Stimulated activated CD8-positive, alpha-beta memory T cell treated with anti-CD3 and anti-CD28 coated beads, Interleukin-12 subunit alpha, Interleukin-12 subunit beta, amount 100 ng/mL, for 24 hours (primary cell): ENCODE measurements around the gene SNED1.

ENCODE experiments used
- DNase-seq: peaks from one replicate; pipeline ENCODE4 v3.0.0-alpha.2; 2020; ENCODE audit errors: extremely low read depth

Gene SNED1

DNA sequence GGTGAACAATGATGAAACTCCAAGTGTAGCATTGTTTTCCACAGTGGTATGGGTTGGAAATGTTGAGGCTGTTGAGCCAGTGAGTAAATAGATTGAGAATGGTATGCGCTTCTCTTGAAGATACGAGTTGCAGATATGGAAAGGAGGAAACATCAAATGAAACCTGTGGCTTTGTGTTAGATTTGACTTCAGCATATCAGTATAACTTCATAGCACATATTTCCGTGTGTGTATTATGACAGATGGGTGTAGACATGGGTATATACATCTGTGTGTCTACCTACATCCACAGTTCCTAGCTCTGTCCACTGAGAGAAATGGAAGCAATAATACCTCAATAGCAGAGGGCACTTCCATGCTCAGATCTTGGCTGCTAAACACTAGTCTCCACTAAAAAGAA is 8.0 kb downstream of the SNED1 start:
- DNase-seq, result no peak

DNA sequence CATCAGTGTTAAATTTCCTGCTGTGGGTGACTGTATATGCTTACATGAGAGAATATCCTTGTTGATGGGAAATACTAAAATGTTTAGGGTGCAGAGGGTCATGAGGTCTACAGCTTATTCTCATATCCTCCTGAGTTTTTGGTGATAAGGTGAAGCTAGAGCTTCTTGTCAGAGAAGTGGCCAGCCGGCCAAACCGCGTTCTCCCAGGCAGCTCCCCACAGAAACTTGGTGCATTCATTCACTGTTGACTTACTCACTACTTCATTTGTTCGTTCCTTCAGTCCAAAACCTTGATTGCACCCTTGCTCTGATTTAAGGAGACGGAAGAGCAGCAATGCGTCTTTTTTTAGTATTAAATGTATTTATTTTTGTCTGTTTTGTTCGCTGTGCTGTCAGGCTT is 8.7 kb downstream of the SNED1 start:
- no peak for DNase-seq

DNA sequence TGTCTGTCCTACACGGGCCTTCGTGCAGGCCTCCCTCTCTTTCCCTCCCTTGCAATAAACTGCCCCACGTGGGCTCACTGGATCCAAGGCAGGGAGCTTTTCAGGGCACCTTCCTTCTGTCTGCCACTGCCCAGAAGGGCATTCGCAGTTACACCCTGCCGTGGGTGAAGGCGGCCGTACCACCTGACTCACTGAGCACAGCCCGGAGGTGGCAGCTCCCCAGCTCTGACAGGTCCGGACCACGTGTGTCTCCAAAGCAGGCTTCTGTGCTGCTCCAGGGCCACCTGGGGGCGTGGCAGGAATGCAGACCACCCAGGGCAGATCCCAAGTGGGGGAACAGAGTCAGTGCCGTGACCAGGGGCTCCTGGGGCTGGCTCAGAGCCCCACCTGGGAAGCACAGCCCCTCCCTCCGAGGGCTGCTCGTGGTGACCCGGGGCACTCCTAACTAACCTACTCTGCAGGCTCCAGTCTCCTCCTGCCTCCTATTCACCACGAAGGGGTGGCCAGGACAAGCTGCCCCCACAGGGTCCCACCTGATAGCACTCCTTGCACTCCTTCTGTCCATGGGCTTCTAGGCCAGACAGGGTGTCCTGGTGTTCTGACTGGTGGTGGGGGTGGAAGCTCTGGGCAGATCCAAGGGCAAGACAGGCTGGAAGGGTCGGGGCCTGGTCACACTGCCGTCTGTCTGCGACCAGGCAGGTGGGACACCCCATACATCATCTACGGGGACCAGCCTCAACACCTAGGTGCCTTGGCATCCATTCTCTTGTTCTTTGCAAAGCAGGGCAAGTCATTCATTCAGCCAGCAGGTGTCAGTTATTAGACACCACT is 9.7 kb downstream of the SNED1 start:
- no peak for DNase-seq

DNA sequence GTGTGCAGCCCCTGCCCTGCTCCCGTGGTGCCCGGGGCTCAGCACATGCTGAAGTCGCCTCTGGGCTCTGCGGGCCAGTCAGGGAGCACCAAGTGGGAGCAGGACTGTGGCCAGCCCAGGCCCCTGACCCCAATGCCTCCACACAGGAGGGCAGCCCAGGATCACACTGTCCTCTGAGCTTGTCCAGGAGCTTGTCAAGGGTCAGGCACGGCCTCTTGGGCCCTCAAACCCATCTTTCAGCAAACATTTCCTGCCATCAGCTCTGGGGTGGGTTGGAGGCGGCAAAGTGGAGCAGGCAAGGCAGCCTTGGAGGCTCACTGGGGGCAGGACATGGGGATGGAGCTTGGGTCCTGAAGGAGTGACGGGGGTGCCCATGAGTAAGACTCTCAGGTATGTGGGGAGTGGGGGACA is 10.3 kb downstream of the SNED1 start:
- DNase-seq, result no peak

DNA sequence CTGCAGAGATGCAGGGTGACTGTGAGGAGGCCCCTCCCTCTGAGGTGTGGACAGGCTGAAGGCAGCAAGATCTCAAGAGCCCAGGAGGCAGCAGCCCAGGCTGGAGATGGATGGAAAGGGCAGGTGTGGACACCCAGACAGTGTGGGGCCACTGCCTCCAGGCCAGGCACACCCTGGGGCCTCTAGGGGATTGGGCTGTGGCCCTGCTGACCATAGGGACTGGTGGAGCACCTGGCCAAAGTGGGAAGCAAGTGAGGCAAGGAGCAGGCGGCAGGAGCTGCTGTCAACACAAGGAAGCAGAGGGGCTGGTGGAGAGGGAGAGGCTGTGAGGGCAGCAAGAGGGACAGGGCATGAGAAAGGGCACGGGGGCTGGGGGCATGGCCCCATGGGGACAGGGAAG is 10.8 kb downstream of the SNED1 start:
- no peak for DNase-seq

DNA sequence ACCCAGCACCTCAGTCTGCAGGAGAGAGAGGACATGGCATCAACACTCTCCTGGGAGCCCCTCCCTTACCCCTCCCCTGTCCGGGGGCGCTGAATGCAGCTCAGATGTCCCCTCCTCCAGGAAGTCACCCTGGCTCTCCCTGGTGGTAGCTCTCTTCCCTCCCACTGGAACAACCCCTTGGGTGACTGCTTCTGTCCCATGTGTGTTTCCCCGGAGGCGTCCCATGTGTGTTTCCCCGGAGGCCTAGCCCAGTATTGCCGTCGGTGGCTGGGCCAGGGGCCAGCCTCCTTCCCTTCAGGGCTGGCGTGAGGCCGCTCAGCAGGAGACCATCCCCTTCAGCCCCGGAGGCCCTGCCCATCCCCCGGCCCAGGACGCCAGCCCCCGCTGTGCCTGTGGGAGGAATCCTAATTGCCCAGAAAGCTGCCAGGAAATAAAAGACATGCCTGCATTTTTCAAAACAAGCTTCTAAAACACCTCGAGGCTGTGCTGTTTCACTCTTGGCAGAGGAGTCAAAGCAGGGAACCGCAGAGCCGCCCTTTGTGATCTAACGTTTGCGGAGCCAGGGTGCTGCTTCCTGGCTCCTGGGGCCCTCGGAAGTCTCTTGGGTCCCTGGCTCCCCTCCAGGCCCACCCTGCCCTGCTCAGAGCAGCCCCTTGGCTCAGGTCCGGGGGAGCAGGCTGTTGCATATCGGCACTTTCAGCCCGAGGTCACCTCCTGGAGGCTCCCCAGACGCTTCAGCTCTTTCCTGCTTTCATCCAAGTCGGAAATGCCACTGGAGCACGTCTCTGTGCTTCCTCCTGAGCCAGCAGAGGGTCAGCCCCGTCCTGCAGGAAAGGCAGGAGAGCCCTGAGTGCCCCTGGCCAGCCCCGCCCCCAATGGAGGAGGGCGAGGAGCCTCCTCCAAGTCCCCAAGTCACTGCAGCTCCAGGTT is 11.4 kb downstream of the SNED1 start:
- no peak for DNase-seq

DNA sequence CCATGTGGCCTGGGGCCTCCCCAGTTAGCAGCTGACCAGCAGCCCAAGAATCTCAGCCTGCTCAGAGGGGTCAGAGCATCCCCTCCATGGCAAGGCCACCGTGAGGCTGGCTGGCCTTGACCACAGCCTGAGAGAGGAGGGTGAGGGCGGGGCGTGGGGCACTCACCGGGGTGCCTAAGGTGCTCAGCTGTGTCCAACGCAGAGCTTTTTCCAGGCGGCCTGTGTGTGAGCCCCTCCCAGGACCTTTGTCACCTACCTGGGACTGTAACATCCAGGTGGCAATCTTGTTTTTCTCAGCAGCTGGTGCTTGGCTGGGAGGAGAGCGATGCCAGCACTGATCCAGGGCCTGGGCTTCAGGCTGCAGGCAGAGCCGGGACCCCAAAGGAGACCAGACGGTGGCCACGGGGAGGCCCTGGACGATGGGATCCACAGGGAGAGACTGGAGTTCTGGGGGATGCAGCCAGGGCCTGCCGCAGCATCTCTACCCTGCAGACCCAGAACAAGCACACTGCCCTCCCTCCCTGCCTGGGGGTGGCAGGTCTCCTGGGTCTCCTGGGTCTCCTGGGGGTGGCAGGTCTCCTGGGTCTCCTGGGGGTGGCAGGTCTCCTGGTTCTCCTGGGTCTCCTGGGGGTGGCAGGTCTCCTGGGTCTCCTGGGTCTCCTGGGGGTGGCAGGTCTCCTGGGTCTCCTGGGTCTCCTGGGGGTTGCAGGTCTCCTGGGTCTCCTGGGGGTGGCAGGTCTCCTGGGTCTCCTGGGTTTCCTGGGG is 12.3 kb downstream of the SNED1 start:
- no peak for DNase-seq

DNA sequence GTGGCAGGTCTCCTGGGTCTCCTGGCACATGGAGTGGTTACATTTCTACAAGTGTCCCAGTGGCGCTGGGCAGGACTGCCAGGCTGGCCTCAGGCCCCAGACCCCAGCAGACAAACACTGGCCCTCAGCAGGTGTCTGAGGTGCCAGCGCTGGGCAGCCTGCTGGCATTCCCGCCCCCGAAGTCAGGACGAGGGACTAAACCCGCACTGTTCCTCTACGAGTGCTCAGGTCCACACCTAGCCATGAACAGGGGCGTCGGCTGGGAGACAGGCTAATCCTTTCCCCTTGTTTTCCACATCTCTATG is 12.8 kb downstream of the SNED1 start:
- DNase-seq, result no peak

DNA sequence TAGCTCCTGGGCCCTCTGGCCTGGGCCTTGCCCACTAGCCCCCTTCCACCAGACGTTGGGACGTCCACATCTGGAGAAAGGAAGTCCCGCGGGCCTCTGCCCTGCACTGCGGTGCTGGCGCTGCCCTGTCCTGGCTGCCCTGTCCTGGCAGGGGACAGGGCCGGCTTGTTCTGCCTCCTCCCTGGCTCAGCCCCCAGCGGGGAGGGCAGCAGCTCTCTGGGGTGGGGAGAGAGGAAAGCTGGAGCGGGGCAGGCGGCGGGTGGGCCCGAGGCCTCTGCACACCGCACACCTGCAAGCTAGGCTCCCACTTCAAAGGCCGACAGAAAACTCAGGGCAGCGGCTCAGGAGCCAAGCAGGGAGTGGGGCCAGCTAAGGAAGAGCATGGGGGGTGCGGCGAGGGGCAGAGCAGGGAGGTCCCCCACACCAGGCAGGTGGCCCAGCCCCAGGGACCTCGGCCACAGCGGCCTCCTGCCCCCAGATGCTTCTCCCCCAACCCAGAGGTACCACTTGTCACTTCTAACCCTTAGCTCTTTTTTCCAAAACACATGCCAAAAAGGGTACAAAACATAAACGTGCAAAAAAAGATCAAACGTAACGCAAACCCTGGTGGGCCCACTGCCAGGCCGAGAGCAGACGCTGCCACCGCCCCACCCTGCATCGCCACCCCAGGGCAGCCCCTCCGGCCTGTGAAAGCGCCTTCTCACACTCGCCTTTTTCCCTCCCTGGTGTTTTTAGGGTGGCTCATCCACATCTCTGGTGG is 13.5 kb downstream of the SNED1 start:
- no peak for DNase-seq

DNA sequence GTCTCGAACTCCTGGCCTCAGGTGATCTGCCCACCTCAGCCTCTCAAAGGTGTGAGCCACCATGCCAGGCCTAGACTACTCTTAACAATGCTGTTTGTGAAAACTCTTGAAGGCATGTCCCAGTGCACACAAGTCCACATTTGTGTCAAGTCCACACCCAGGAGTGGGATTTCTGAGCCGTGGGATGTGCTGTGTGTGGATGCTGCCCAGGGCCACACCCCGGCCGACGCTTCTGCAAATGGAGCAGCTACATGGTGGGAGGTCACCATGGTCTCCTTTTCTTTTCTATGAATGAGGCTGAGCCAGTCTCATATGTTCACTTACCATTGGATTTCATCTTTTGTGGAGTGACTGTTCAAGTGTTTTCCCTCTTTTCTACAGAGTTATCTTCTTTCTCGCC is 15.8 kb downstream of the SNED1 start:
- DNase-seq, result no peak

DNA sequence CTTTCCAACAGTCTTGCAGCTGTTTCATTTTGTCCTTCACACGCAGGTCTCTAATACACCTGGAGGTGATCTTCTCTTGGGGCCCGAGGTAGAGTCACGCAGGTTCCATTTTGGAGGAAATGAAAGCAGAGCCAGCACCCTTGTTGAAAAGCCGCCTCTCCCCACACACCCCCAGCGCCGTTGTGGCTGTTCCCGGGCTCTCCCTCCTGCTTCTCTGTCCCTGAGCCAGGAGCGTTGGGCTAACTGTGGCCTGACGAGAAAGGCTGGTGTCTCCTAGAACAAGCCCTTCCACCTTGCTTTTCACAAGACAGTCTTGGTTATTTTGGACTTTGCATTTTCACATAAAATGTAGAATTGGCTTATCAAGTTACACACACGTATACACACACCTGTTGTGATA is 16.3 kb downstream of the SNED1 start:
- DNase-seq, result no peak

DNA sequence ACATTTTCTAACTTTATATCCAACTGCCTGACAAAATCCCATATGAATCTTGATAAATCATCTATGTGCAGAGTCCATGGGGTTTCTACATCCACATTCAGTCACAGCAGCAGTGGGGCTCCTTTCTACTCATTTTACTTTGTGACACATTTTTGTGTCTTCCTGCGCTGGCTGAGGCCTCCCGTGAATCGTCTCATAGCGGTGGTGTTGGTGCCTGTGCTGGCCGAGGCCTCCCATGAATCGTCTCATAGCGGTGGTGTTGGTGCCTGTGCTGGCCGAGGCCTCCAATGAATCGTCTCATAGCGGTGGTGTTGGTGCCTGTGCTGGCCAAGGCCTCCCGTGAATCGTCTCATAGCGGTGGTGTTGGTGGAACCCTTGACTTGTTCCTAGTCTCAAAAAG is 17.0 kb downstream of the SNED1 start:
- no peak for DNase-seq

DNA sequence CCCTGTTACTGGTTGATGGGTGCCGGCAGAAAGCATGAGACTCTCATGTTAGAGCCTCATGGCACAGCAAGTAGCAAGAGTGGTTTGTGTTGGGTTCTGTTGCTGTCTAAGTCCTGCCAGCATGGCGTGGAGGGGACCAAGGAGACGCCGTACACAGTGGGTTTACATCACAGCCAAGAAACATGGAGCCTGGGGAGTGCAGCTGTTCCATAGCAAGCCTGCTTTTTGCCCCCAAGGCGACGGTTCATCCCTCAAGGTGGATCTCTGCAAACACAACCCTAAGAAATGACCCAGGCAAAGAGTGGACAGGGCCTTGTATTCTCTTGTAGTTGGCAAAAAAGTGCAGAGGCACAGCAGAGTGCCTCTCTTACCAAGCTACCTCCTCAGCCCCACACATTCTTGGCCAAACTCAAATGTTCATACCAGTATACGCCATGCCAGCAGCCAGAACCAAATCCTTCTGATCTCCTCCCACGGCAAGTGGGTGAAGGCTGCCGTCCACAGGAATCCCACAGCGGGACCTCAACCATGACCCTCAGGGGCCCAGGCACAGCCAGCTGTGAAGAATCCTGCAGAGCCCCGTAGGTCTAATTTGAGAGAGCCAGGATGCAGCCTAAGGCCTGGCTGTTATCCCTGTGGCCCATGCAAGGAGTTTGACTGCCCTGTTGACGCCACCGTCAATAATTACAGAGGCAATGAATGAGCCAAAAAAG is 19.0 kb downstream of the SNED1 start:
- DNase-seq, result no peak

DNA sequence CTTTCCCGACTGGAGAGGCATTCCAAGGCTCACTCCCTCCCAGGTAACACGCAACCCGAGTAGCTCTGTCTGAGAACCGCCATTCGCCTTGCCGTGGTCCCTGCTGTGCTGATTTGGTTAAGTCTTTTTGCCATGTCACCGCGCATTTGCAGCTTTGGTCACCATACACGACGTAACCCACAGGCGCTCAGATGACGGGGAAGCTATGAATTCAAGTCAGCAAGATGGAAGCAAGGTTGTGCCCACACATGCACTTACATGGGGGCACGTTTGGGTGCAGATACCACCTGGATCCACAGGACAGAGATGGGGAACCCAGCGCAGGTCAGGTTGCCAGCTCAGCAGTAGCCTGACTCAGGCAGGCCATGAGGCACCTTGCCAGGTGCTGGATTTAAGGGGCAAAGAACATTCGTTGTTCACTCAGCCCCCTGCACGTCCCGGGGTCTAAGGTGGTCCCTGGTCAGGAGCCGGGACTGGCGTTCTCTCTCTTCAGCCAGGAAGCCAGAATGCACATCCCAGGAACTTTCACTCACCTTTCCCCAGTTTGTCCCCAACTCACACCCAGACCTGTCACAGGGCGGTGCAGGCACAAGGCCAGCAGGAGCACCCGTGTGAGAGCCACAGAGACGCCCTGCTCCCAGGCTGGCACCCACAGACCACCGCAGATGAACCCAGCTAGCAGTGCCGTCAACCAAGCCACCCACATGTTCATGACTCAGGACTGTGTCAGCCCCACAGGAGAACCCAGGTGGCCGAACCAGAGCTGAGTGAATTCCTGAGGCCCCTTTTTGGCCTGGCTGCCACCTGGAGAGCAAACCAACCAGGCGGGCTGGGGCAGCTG is 19.9 kb downstream of the SNED1 start:
- DNase-seq, result no peak

DNA sequence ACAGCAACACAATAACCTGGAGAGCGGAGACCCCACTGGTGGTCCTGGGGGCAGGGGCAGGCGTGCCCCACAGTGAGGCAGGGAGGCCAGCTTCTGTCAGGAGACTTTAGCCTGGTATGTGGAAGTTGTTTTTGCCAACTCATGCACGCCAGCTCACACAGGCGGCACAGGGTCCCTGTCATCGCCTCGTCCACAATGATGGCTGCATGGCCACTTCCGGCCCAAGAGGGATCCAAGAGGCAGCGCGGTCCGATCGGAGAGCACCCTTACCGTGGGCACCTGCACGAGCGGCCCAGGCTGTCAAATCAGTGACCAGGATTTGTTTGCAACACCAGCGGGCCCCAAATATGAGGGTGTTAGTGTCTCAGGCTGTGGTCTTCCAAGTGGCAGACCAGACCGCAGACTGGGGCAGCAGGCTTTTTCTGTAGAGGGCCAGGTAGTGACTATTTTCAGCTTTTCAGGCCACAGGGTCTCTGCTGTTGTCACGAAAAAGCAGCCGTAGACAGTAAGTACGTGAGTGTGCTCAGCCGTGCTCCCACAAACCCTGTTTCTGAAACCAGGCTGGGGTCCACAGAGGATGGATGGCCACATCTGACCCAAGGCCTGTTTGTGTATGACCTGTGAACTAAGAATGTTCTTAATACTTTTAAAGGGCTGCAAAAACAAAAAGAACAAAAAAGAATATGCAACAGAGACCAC is 21.2 kb downstream of the SNED1 start:
- no peak for DNase-seq

DNA sequence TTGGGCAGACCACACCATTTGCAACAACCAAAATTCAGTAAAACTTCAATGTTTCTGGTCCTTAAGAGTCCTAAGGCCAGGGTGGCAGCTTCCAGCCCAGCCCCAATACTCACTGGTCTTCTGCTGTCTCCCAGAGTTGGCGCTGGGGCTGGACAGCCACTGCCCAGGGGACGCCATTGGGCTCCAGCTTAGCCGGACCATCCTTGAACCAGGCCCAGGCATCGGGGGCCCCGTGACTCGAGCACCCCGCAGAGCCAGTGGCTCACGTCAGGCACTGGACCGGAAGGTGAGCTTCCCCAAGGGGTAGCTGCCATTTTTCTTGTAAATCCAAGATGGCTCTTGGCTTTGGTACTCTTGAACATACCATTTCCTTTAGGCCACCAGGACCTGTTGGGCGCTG is 21.8 kb downstream of the SNED1 start:
- DNase-seq, result no peak

DNA sequence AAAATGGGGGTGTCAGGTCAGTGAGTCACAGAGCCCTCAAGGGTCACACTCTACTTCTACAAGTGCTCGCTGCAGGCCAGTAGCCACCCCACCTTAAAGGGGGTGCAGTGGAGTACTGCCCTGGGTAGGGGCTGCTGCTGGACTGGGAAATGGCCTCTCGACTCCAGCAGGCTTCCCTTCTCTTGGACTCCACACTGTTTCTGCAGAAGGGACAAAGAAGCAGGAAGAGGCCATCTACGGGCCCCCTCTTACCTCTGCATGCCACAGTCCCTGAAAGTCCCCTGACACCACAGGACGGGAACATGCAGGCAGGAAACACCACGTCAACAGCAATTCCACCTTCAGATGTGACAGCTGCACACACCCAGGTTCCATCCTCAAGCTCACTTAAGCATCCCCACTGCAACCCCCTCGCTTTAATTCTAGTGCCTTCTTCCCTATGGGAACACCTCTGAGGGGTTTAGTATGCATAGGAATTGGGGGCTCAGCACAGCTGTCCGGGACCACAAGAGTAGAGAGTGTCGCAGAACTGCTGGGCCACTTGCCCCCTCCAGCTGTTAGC is 22.3 kb downstream of the SNED1 start:
- DNase-seq, result no peak

DNA sequence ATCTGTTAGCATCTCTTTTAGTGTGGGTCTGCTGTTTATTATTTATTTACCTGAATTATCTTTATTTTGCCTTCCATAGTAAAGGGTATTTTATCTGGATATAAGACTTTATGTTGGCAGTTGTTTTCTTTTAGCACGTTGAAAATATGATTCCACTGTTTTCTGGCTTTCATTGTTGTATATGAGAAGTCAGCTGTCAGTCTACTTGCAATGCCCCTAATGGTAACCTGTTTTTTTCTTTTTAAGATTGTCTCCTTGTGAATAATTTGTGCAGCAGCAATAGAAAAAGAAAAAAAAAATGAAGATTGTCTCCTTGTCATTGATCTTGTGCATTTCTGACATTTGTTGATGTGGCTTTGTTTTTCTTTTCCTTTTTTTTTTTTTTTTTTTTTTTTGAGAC is 27.2 kb downstream of the SNED1 start:
- DNase-seq, result no peak
